Upper lobe of left lung (tissue), 4 donors: ENCODE measurements around the gene TCF23.

ENCODE experiments used
- POLR2A ChIP-seq, 4 donors: fragments of 450-650 bp; IDR thresholded peaks; one replicate each; pipeline ENCODE4 v1.5.1; 2016 to 2017; ENCODE audit warnings: antibody characterized with exemption in 4 of 4, mild to moderate bottlenecking in 2 of 4
- POLR2AphosphoS5 ChIP-seq, 2 donors: sonication (generic); formaldehyde crosslinking; IDR thresholded peaks; one replicate each; pipeline ENCODE4 v1.5.1; 2017; ENCODE audit warnings: antibody characterized with exemption in 2 of 2
- TF ChIP-seq, protein P1 (sequence below), 6 experiments: fragments of 450-650 bp in 4 of 6; fragments of 200-600 bp in 2 of 6; sonication (generic) in 2 of 6; IDR thresholded peaks; one replicate each; pipeline ENCODE4 v1.5.1; 2016 to 2019; ENCODE audit warnings: antibody characterized with exemption in 6 of 6

GRCh38 chr2:27191070-27191829 is 42.4 kb downstream of the TCF23 start:
- TF ChIP-seq POLR2A (IDR thresholded peaks at IDR 0.05) (no peak), POLR2AphosphoS5 (IDR thresholded peaks at IDR 0.05) (no peak)
- TF ChIP-seq, protein P1, sequence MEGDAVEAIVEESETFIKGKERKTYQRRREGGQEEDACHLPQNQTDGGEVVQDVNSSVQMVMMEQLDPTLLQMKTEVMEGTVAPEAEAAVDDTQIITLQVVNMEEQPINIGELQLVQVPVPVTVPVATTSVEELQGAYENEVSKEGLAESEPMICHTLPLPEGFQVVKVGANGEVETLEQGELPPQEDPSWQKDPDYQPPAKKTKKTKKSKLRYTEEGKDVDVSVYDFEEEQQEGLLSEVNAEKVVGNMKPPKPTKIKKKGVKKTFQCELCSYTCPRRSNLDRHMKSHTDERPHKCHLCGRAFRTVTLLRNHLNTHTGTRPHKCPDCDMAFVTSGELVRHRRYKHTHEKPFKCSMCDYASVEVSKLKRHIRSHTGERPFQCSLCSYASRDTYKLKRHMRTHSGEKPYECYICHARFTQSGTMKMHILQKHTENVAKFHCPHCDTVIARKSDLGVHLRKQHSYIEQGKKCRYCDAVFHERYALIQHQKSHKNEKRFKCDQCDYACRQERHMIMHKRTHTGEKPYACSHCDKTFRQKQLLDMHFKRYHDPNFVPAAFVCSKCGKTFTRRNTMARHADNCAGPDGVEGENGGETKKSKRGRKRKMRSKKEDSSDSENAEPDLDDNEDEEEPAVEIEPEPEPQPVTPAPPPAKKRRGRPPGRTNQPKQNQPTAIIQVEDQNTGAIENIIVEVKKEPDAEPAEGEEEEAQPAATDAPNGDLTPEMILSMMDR (IDR thresholded peaks at IDR 0.05), result peak; percentile 37 to 61 (median 52)
